NCI-H2107 treated with DMSO at 0.1 percent for 48 hours (cell line): ENCODE results near the gene ACLY.
A peak's percentile ranks its signal among the peaks of the same experiment; 100 is the strongest.

Source experiments
- DNase-seq: peaks from one replicate; lab custom pipeline; 2025; ENCODE audit not compliant: unreplicated experiment; lab: John Stamatoyannopoulos, UW

Gene ACLY

GRCh38 chr17:41918314-41919164, at the start of gene ACLY:
TSS of gene ACLY (minus strand) at chr17:41918951. CDS start at chr17:41913873, 5,078 bp downstream.
- DNase-seq = peak; percentile 87

GRCh38 chr17:41967921-41968578, 49.3 kb upstream of the ACLY start:
- DNase-seq = no peak

- no peak for DNase-seq
These were observed 48.6 kb upstream of the ACLY start for GRCh38 chr17:41967141-41967920.

- peak; percentile 84 for DNase-seq
These were observed 47.9 kb upstream of the ACLY start, which contains the start of gene CNP for GRCh38 chr17:41966463-41967140. TSS of gene CNP (plus strand) at chr17:41966795. CDS start at chr17:41966885, 90 bp downstream.

GRCh38 chr17:41965694-41966462, 47.1 kb upstream of the ACLY start:
- DNase-seq = peak; percentile 97

GRCh38 chr17:41962768-41963434, 44.1 kb upstream of the ACLY start:
- peak; percentile 79 for DNase-seq

GRCh38 chr17:41962111-41962510, 43.4 kb upstream of the ACLY start:
- peak; percentile 48 for DNase-seq

GRCh38 chr17:41959336-41960095, 40.8 kb upstream of the ACLY start:
- DNase-seq = peak; percentile 5

- no peak for DNase-seq
These were observed 40.2 kb upstream of the ACLY start for GRCh38 chr17:41959030-41959335.

GRCh38 chr17:41957869-41958439, 39.2 kb upstream of the ACLY start:
- DNase-seq = no peak

- no peak for DNase-seq
These were observed 38.5 kb upstream of the ACLY start for GRCh38 chr17:41957031-41957868.

GRCh38 chr17:41956522-41956921, 37.8 kb upstream of the ACLY start:
- DNase-seq = no peak

- no peak for DNase-seq
These were observed 30.2 kb upstream of the ACLY start for GRCh38 chr17:41948762-41949460.

- DNase-seq = no peak
These were observed 26.2 kb upstream of the ACLY start for GRCh38 chr17:41944943-41945342.

GRCh38 chr17:41943492-41943891, 24.7 kb upstream of the ACLY start:
- no peak for DNase-seq

- DNase-seq = no peak
These were observed 24.0 kb upstream of the ACLY start for GRCh38 chr17:41942626-41943373.
